ENCODE data around the gene CA6.

DNA sequence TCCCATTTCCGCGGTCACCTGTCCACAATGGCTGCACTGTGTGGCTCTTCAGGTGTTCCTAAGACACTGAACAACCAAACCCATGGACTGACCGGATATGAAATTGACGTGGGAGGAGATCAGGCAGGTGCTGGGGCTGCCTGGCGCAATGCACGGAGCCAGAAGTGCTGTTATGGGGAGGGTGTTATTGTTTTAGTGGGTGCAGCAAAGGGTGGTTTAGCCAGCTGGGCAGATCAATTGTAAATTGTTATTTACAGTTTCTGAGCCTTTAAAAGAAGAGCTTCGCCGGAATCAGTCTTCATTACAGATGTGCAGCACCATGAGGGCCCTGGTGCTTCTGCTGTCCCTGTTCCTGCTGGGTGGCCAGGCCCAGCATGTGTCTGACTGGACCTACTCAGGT lies at the start of gene CA6:
- TF ChIP-seq POLR2AphosphoS5 (IDR thresholded peaks at IDR 0.05; ENCODE audit: low read depth, low read length) (no peak), TAF1 (IDR thresholded peaks at IDR 0.05; ENCODE audit: low read depth, low read length) (no peak), POLR2A (IDR thresholded peaks at IDR 0.05; ENCODE audit: low read depth, low read length) (no peak), POU2F2 (IDR thresholded peaks at IDR 0.05; ENCODE audit: low read depth, low read length) (no peak), SPI1 (IDR thresholded peaks at IDR 0.05; ENCODE audit: low read depth, low read length) (no peak)
